Measurements from ENCODE around the gene SIRT6. TPM values are rescaled to one million over a fixed set of nuclear protein-coding genes. Genes with fewer than 3 reads are reported as not detected.

SIRT6 gene
- total RNA-seq, 4 donors from 2014 or later, result 10.0 to 35.0 (median 27.1) TPM

DNA sequence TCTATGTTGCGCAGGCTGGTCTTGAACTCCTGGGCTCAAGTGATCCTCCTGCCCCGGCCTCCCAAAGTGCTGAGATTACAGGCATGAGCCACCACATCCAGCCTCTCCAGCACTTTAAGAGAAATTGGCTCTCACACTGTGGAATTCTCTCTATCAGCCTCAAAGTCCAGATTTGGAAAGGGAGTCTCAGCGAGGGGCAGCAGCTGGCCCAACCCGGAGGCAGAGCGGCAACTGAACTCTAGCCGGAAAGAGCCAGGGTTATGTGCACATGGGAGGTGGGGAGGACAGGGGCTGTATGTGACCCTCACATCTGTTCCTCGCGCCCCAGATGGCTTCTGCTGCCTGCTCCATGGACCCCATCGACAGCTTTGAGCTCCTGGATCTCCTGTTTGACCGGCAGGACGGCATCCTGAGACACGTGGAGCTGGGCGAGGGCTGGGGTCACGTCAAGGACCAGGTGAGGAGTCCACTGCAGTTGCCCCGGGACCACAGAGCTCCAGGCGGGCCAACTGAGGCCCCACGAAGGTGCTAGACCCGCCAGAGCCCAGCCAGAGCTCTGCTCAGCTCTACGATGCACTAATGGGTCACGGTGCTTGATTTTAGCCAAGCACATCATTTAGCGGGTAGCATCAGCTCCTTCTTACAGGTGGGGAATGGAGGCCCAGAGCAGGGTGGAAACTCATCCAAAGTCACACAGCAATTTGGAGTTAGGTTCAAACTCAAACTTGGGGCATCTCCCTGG is 27.6 kb downstream of the SIRT6 start:
- H3K27me3 ChIP-seq, result peaks cover 67% of the 10 kb centered on the region
- no peaks in the 10 kb centered on the region for H3K9me3 ChIP-seq
- TF ChIP-seq, protein P1, sequence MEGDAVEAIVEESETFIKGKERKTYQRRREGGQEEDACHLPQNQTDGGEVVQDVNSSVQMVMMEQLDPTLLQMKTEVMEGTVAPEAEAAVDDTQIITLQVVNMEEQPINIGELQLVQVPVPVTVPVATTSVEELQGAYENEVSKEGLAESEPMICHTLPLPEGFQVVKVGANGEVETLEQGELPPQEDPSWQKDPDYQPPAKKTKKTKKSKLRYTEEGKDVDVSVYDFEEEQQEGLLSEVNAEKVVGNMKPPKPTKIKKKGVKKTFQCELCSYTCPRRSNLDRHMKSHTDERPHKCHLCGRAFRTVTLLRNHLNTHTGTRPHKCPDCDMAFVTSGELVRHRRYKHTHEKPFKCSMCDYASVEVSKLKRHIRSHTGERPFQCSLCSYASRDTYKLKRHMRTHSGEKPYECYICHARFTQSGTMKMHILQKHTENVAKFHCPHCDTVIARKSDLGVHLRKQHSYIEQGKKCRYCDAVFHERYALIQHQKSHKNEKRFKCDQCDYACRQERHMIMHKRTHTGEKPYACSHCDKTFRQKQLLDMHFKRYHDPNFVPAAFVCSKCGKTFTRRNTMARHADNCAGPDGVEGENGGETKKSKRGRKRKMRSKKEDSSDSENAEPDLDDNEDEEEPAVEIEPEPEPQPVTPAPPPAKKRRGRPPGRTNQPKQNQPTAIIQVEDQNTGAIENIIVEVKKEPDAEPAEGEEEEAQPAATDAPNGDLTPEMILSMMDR (IDR thresholded peaks at IDR 0.05), result no peak
- TF ChIP-seq POLR2AphosphoS5 (IDR thresholded peaks at IDR 0.05) (no peak), POLR2A (IDR thresholded peaks at IDR 0.05) (no peak), EP300 (IDR thresholded peaks at IDR 0.05) (no peak)
- H3K27ac ChIP-seq, result no peak overlapping the region
- no peak for ATAC-seq
- H3K4me3 ChIP-seq, result no peak overlapping the region
- WGBS, 2 donors (ENCODE audit: low coverage in 1 of 2), result 65 to 94% methylated on average over 2 to 5 of the region's 21 CpGs
- H3K4me1 ChIP-seq, result no peaks in the 10 kb centered on the region
- no peaks in the 10 kb centered on the region for H3K36me3 ChIP-seq

DNA sequence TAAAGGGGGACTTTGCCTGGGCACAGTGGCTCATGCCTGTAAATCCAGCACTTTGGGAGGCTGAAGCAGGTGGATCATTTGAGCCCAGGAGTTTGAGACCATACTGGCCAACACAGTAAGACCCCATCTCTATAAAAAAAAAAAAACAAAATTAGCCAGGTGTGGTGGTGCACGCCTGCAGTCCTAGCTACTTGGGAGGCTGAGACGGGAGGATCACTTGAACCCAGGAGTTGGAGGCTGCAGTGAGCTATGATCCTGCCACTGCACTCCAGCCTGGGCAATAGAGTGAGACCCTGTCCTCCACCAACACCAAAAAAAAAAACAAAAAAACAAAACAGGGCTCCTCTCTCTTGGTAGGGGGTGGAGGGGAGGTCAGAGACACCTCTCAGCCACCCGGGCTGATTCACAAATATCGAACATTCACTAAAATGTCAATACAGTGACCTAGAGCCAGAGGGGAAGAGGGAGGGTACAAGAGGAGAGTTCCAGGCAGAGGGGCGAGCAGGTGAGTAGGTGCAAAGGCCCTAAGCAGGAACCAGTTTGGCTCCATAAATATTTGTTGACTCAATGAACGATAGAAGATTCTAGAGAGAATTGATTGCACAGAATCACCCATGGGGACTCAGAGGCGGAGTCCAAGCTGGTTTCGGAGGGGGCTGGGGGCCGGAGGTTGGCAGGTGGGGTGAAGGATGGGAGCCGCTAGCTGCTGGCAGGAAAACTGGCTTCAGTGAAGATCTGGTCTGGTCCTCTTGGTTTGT is 29.9 kb downstream of the SIRT6 start:
- 51 to 72% methylated on average over 5 to 8 of the region's 10 CpGs for WGBS, 2 donors (ENCODE audit: low coverage in 1 of 2)
- Histone ChIP-seq H3K27me3 (peaks cover 74% of the 10 kb centered on the region), H3K4me3 (no peak overlapping the region), H3K4me1 (no peaks in the 10 kb centered on the region), H3K9me3 (no peaks in the 10 kb centered on the region), H3K27ac (no peak overlapping the region), H3K36me3 (no peaks in the 10 kb centered on the region)
- no peak for ATAC-seq
- TF ChIP-seq, protein P1 (IDR thresholded peaks at IDR 0.05), result no peak
- TF ChIP-seq POLR2AphosphoS5 (IDR thresholded peaks at IDR 0.05) (no peak), EP300 (IDR thresholded peaks at IDR 0.05) (no peak), POLR2A (IDR thresholded peaks at IDR 0.05) (no peak)

DNA sequence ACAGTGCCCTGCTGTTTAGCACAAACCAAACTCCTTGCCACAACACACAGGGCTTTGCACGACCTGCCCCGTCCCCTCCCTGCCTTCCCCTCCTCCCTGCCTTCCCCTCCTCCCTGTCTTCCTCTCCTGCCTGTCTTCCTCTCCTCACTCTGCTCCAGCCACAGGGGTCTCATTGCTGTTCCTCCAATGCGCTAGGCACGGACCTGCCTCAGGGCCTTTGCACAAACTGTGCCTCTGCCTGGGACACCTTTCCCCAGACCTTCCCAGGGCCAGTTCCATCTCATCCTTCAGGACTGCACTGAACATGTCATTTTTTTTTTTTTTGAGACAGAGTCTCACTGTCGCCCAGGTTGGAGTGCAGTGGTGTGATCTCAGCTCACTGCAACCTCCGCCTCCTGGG is 30.7 kb downstream of the SIRT6 start:
- no peak overlapping the region for H3K27ac ChIP-seq
- TF ChIP-seq, protein P1 (IDR thresholded peaks at IDR 0.05), result no peak
- no peak for TF ChIP-seq POLR2AphosphoS5 (IDR thresholded peaks at IDR 0.05)
- no peak for TF ChIP-seq EP300 (IDR thresholded peaks at IDR 0.05)
- no peak for TF ChIP-seq POLR2A (IDR thresholded peaks at IDR 0.05)
- 65 to 66% methylated on average over 6 of the region's 6 CpGs for WGBS, 2 donors (ENCODE audit: low coverage in 1 of 2)
- no peaks in the 10 kb centered on the region for H3K4me1 ChIP-seq
- ATAC-seq, result no peak
- no peak overlapping the region for H3K4me3 ChIP-seq
- H3K27me3 ChIP-seq, result peaks cover 81% of the 10 kb centered on the region
- no peaks in the 10 kb centered on the region for H3K36me3 ChIP-seq
- H3K9me3 ChIP-seq, result no peaks in the 10 kb centered on the region

DNA sequence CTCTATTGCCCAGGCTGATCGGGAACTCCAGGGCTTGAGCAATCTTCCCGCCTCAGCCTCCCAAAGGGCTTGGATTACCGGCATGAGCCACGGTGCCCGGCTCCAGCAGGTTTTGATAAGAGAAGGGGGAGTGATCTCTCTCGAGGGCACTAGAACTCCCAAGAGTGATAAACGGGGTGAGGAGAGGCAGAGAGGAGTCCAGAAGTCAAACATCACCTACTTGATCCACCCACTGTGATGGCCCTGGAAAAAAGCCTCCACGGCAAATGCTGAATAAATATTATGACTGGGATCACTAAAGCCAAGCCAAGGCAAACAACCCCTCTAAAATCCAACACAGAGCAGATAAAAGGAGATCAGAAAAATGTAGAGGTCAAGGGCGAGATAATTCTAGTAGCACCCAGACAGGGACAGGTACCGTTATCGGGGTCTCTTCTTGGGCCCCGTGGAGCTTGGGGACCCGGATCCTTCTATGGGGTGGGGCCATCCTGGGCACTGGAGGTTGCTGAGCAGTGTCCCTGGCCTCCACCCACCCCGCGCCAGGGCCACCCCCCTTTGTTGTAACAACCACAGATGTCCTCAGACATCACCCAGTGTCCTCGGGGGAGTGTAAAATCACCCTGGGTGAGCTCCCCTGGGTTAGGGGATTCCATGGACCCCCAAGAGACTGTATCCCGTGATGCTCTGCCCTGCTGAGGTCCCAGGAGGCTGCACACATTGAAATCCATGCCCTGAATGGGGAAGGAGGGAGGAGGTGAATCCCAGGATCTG is 32.7 kb downstream of the SIRT6 start:
- Histone ChIP-seq H3K27ac (no peak overlapping the region), H3K4me1 (no peaks in the 10 kb centered on the region), H3K36me3 (no peaks in the 10 kb centered on the region), H3K4me3 (no peak overlapping the region), H3K27me3 (peaks cover 95% of the 10 kb centered on the region), H3K9me3 (no peaks in the 10 kb centered on the region)
- WGBS, 2 donors (ENCODE audit: low coverage in 1 of 2), result 36 to 50% methylated on average over 8 to 11 of the region's 17 CpGs
- ATAC-seq, result no peak
- TF ChIP-seq, protein P1 (IDR thresholded peaks at IDR 0.05), result no peak
- TF ChIP-seq POLR2A (IDR thresholded peaks at IDR 0.05), result no peak
- no peak for TF ChIP-seq POLR2AphosphoS5 (IDR thresholded peaks at IDR 0.05)
- no peak for TF ChIP-seq EP300 (IDR thresholded peaks at IDR 0.05)

Data from gastroesophageal sphincter (tissue), 4 donors.